ENCODE results near the gene RNF207.

GRCh38 chr1:6254691-6255090 lies 48.8 kb downstream of the RNF207 start:
- TF ChIP-seq SMC3 (conservative IDR thresholded peaks at IDR 0.05; ENCODE audit: poor library complexity) (no peak), POLR2AphosphoS5 (IDR thresholded peaks at IDR 0.05) (no peak), EZH2 (IDR thresholded peaks at IDR 0.05; ENCODE audit: borderline replicate concordance, insufficient read depth, low read length, poor library complexity, severe bottlenecking) (no peak), RAD21 (conservative IDR thresholded peaks at IDR 0.05) (no peak), CTCF (IDR thresholded peaks at IDR 0.05; ENCODE audit: poor library complexity, severe bottlenecking) (no peak), EP300 (conservative IDR thresholded peaks at IDR 0.05; ENCODE audit: poor library complexity, severe bottlenecking) (no peak), MXI1 (conservative IDR thresholded peaks at IDR 0.05; ENCODE audit: poor library complexity, severe bottlenecking) (no peak), REST (IDR thresholded peaks at IDR 0.05; ENCODE audit: borderline replicate concordance) (no peak), TAF1 (IDR thresholded peaks at IDR 0.05; ENCODE audit: low read depth) (no peak)
